ENCODE results near the gene C2orf92.

The C2orf92 gene

GRCh38 chr2:97662895-97663625 is 6.5 kb upstream of the C2orf92 start (continued):
- peak; percentile 69 for TF ChIP-seq SP7 (tag by site-specific recombination; IDR thresholded peaks at IDR 0.05)
- TF ChIP-seq SP3 (tag by site-specific recombination; IDR thresholded peaks at IDR 0.05), result peak; percentile 19
- 0 out of 2 replicates have a peak, but pooled peaks have one; percentile 24 for TF ChIP-seq PRDM1 (tag by site-specific recombination; IDR thresholded peaks at IDR 0.05)
- TF ChIP-seq SP2 (tag by site-specific recombination; IDR thresholded peaks at IDR 0.05), result 0 out of 2 replicates have a peak, but pooled peaks have one; percentile 19
- no peak for TF ChIP-seq ZFP41 (tag by site-specific recombination; IDR thresholded peaks at IDR 0.05; ENCODE audit: borderline replicate concordance)

- Histone ChIP-seq H3K9me3 (ENCODE audit: control insufficient read depth, insufficient read depth, low read depth, low read length) (no peaks in the 10 kb centered on the region), H3K4me3 (ENCODE audit: low read depth, low read length) (peak overlapping the region; percentile 65), H3K27ac (ENCODE audit: extremely low read depth, low read depth, low read length) (peak overlapping the region; percentile 95), H3K36me3 (ENCODE audit: control insufficient read depth in 2 of 2, insufficient read depth in 1 of 2, low read length in 2 of 2) (peaks cover 0 to 26% of the 10 kb centered on the region in 2 experiments; a peak in 2 of 3 replicates), H3K4me1 (ENCODE audit: control insufficient read depth, insufficient read depth, low read length) (0 out of 2 replicates have a peak, but pooled peaks cover 2% of the 10 kb centered on the region)
- TF ChIP-seq RBAK (tag by site-specific recombination; IDR thresholded peaks at IDR 0.05), result no peak
- TF ChIP-seq PRDM6 (tag by site-specific recombination; IDR thresholded peaks at IDR 0.05), result no peak
- no peak for TF ChIP-seq ZNF266 (tag by site-specific recombination; IDR thresholded peaks at IDR 0.05; ENCODE audit: low read depth)
- no peak for TF ChIP-seq ZEB2 (tag by site-specific recombination; IDR thresholded peaks at IDR 0.05)
- no peak for TF ChIP-seq ZNF280C (tag by site-specific recombination; IDR thresholded peaks at IDR 0.05)
- TF ChIP-seq ZNF155 (tag by site-specific recombination; IDR thresholded peaks at IDR 0.05), result no peak
- TF ChIP-seq ZNF645 (tag by site-specific recombination; IDR thresholded peaks at IDR 0.05), result no peak
- no peak for TF ChIP-seq MYNN (tag by site-specific recombination; IDR thresholded peaks at IDR 0.05; ENCODE audit: borderline replicate concordance)
- TF ChIP-seq SP7 (tag by site-specific recombination; IDR thresholded peaks at IDR 0.05), result no peak
- TF ChIP-seq ZSCAN5A (tag by site-specific recombination; IDR thresholded peaks at IDR 0.05), result no peak
- TF ChIP-seq ZNF140 (tag by site-specific recombination; IDR thresholded peaks at IDR 0.05), result no peak
- TF ChIP-seq ZNF596 (tag by site-specific recombination; IDR thresholded peaks at IDR 0.05), result no peak
- TF ChIP-seq ZBTB49 (tag by site-specific recombination; IDR thresholded peaks at IDR 0.05; ENCODE audit: low read depth), result no peak
- no peak for TF ChIP-seq ELK4 (IDR thresholded peaks at IDR 0.05; ENCODE audit: borderline replicate concordance, low read depth, low read length)
- no peak for TF ChIP-seq ZNF513 (tag by site-specific recombination; IDR thresholded peaks at IDR 0.05)
- no peak for TF ChIP-seq ZNF785 (tag by site-specific recombination; IDR thresholded peaks at IDR 0.05)
- TF ChIP-seq ZNF23 (tag by site-specific recombination; IDR thresholded peaks at IDR 0.05; ENCODE audit: borderline replicate concordance), result no peak
- ChIA-PET POLR2A (interaction anchor here (1.4 to 7.6 kb wide), 5 partner anchors 15 to 74 kb away, joined by 3 to 183 read pairs (median 5); partner anchors contain the start of genes ANKRD36B and COX5B), CTCF (interaction anchor here (0.9 to 3.8 kb wide), 6 partner anchors 10 to 73 kb away, joined by 4 to 35 read pairs (median 6); no protein-coding TSS in a partner anchor)
Observed at GRCh38 chr2:97663626-97663961, 5.9 kb upstream of the C2orf92 start.
